Stomach smooth muscle (tissue), 2 donors: ENCODE data around the gene RASL12.

Source experiments
- H3K27ac ChIP-seq: one replicate; pipeline ENCODE4 v1.7.0; 2013; ENCODE audit warnings: mild to moderate bottlenecking, low read length, inconsistent platforms
- H3K27me3 ChIP-seq, 2 donors: one replicate each; pipeline ENCODE4 v1.7.0; 2013; ENCODE audit warnings: low read length in 2 of 2; ENCODE audit not compliant: insufficient read depth in 2 of 2, control insufficient read depth in 1 of 2
- H3K36me3 ChIP-seq, 2 donors: one replicate each; pipeline ENCODE4 v1.7.0; 2013; ENCODE audit warnings: low read length in 2 of 2; ENCODE audit not compliant: control insufficient read depth in 2 of 2, insufficient read depth in 2 of 2
- H3K4me1 ChIP-seq: one replicate; pipeline ENCODE4 v1.7.0; 2013; ENCODE audit warnings: low read length; ENCODE audit not compliant: control insufficient read depth, insufficient read depth
- H3K4me3 ChIP-seq, 2 donors: one replicate each; pipeline ENCODE4 v1.7.0; 2013; ENCODE audit warnings: low read length in 2 of 2
- H3K9ac ChIP-seq, 2 donors: one replicate each; pipeline ENCODE4 v1.7.0; 2013; ENCODE audit warnings: low read length in 2 of 2, mild to moderate bottlenecking in 1 of 2
- H3K9me3 ChIP-seq, 2 donors: one replicate each; pipeline ENCODE4 v1.7.0; 2013; ENCODE audit warnings: low read length in 2 of 2; ENCODE audit not compliant: control insufficient read depth in 2 of 2
- donor health status: healthy.
- donor health status: Pancreatic carcinoma.

The RASL12 gene

DNA sequence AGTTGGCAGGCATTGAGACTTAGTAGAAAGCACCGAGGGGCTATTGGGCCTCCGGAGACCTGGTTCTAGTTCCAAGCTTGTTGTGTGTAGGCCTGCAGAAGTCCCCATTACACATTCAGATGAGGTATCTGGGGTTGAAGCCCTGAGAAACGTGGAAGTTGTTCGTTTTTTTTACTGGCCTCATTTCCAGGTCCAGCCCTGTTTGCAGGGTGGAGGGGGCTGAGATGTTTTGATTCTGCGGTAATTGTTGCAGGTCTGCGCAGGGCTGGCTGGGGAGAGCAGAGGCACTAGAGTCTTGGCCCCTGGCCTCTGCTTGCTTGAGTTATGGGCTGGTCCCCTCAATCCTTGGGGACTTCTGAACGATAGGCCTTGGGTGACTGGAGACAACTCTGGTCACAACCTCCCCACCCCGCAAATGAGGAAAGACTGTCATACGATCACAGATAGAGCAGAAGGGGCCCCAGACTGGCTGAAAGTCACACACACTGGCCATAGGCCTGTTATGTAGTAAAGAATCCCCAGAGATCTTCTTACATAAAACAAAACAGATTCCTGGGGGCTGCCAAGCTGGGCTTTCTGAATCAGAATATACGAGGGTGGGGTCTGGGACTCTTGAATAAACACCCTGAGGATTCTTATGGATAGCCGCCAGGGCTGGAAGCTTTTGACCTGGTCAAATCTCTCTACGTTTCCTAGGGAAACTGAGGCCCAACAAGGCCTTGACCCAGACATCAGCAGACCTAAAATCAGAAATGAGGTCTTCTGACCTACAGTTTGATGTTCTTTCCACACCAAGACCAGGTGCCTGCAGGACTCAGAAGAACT, 24.4 kb upstream of the RASL12 start:
- no peaks in the 10 kb centered on the region for H3K27me3 ChIP-seq
- no peak overlapping the region for H3K27ac ChIP-seq
- H3K9me3 ChIP-seq, result no peaks in the 10 kb centered on the region
- peaks cover 0 to 1% of the 10 kb centered on the region in 2 donors for H3K36me3 ChIP-seq
- H3K9ac ChIP-seq, result no peak overlapping the region
- H3K4me1 ChIP-seq, result peaks cover 67% of the 10 kb centered on the region
- no peak overlapping the region for H3K4me3 ChIP-seq

DNA sequence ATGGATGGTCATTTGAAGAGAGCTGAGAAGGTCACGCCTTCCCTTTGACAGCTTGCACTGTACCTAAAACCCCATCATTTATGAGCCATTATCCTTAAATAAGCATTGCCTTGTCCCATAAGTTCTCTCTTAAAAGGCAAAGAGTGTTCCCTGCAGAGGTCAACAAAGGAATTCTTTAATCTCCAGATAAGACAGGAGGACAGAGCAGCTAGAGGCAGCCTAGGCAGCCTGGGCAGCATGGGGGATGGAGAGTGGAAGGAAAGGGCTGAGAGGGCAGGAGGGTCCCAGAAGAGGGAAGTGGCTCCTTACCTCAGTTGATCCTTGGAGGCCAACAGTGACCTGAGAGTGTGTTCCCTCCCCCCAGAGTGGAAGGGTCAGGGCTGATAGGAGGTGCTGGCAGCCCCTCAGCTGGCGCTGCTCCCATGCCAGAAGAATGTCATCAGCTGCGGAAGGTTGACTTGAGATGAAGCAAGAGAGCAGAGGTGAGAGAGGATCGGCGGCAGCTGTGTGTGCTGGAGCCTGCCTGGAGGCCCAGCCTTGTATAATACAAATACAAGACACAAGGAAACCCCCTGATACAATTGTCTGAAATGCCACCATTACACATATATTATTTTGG, 21.5 kb upstream of the RASL12 start:
- Histone ChIP-seq H3K36me3 (no peaks in the 10 kb centered on the region), H3K9me3 (no peaks in the 10 kb centered on the region), H3K4me3 (peak overlapping the region in 1 of 2 donors; percentile 29), H3K27me3 (no peaks in the 10 kb centered on the region), H3K9ac (peak overlapping the region; percentile 47 to 62), H3K4me1 (peaks cover 75% of the 10 kb centered on the region), H3K27ac (peak overlapping the region; percentile 99)

DNA sequence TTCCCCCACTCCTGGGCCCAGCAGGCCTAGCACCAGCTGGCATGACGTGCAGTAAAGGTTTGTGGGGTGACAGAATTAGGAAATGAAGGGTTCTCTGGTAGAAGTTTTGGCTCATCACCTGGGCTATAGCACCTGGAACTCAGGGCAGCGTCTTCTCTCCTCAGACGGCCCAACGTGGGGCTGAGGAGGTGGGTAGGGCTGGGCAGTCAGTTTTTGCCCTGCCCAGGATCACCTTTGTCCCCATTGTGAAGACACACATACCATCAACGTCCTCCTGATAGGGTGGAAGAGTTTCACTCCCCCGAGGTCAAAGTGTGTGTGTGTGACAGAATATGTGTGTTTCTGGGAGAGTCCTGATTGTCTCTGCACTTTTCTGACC, 20.8 kb upstream of the RASL12 start:
- no peaks in the 10 kb centered on the region for H3K9me3 ChIP-seq
- H3K9ac ChIP-seq, result peak overlapping the region; percentile 62 to 86
- peak overlapping the region in 1 of 2 donors; percentile 29 for H3K4me3 ChIP-seq
- no peaks in the 10 kb centered on the region for H3K36me3 ChIP-seq
- H3K27me3 ChIP-seq, result no peaks in the 10 kb centered on the region
- peak overlapping the region; percentile 99 for H3K27ac ChIP-seq
- peaks cover 76% of the 10 kb centered on the region for H3K4me1 ChIP-seq

DNA sequence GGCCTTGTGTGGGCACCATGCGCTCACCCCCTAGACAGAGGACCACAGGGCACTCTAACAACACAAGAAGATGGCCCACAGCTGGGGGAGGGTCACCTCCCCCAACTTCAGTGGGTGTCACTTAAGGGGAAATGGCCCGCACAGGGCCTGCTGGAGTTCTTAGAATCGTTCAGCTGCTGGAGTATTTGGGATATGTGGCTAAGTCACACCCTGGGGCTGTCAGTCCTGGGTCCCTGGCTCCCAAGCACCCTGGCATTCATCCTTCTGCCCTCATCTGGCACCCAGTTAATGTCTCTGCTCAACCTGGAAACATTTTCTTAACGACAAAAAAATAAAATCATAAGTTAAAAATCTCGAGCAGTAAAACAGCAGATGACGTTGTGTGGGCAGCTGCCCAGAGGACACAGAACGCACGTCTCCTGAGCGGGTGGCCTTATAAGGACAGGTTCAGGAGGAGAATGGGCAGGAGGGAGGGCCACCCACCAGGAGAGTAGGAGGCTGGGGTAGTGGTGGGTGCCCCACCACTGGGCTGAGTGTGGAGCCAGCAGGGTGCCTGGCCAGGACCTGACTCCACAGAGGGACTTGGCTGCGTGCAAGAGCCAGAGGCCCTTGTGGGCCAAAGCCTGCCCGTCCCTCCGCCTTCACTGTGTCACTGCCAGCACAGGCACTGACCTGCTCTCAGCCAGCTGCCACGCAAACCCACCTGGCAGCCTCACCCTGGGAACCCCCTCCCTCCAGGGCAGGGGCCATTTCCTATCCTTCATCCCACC, 20.3 kb upstream of the RASL12 start:
- peak overlapping the region; percentile 99 for H3K27ac ChIP-seq
- peaks cover 78% of the 10 kb centered on the region for H3K4me1 ChIP-seq
- no peaks in the 10 kb centered on the region for H3K36me3 ChIP-seq
- no peaks in the 10 kb centered on the region for H3K9me3 ChIP-seq
- peak overlapping the region; percentile 62 to 86 for H3K9ac ChIP-seq
- H3K27me3 ChIP-seq, result no peaks in the 10 kb centered on the region
- peak overlapping the region in 1 of 2 donors; percentile 29 for H3K4me3 ChIP-seq

- Histone ChIP-seq H3K27ac (peak overlapping the region; percentile 99), H3K27me3 (no peaks in the 10 kb centered on the region), H3K9ac (peak overlapping the region; percentile 62 to 86), H3K4me3 (no peak overlapping the region), H3K4me1 (peaks cover 79% of the 10 kb centered on the region), H3K36me3 (no peaks in the 10 kb centered on the region), H3K9me3 (no peaks in the 10 kb centered on the region)
Observed at GRCh38 chr15:65087411-65087810, 19.6 kb upstream of the RASL12 start.

- H3K36me3 ChIP-seq, result no peaks in the 10 kb centered on the region
- H3K4me3 ChIP-seq, result no peak overlapping the region
- H3K9ac ChIP-seq, result peak overlapping the region; percentile 62 to 86
- H3K27me3 ChIP-seq, result no peaks in the 10 kb centered on the region
- no peaks in the 10 kb centered on the region for H3K9me3 ChIP-seq
- peak overlapping the region; percentile 99 for H3K27ac ChIP-seq
- peaks cover 76% of the 10 kb centered on the region for H3K4me1 ChIP-seq
Observed at GRCh38 chr15:65086680-65087111, 18.9 kb upstream of the RASL12 start.

DNA sequence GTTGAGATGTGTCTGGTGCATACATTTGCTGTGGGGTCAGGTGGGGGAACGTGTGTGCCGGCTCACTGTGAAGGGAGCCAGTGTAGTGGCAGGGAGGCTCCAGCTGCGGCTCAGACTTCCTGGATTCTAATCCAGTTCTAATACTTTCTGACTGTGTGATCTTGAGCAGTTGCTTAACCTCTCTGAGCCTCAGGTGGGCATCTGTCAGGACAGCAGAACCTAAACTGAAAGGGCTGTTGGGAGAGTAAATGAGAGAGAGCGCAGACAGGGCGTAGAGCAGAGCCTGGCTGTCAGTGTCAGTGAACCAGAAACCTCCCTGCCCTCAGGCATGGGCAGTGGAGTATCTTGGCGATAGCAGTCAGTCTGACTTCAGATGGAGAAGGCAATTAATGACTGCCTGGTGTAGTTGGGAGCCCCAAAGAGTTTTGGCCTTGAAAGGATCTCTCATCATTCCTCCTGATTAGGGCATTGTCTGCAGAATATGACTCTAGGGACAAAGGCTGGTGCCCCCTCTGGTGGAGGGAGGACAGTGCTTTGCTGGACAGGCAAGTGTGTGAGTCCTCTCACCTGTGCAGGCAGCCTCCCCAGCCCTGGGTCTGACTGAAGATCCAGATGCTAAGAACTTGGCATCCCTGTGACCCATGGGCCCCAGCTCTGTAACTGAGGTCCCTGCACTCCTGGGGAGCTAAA, 18.3 kb upstream of the RASL12 start:
- no peaks in the 10 kb centered on the region for H3K36me3 ChIP-seq
- H3K27ac ChIP-seq, result peak overlapping the region; percentile 99
- peaks cover 77% of the 10 kb centered on the region for H3K4me1 ChIP-seq
- peak overlapping the region in 1 of 2 donors; percentile 86 for H3K9ac ChIP-seq
- H3K27me3 ChIP-seq, result no peaks in the 10 kb centered on the region
- H3K9me3 ChIP-seq, result no peaks in the 10 kb centered on the region
- H3K4me3 ChIP-seq, result no peak overlapping the region

- Histone ChIP-seq H3K27me3 (no peaks in the 10 kb centered on the region), H3K27ac (peak overlapping the region; percentile 99), H3K4me1 (peaks cover 78% of the 10 kb centered on the region), H3K36me3 (no peaks in the 10 kb centered on the region), H3K9me3 (no peaks in the 10 kb centered on the region), H3K4me3 (no peak overlapping the region), H3K9ac (no peak overlapping the region)
Observed at GRCh38 chr15:65085207-65085753, 17.5 kb upstream of the RASL12 start.

DNA sequence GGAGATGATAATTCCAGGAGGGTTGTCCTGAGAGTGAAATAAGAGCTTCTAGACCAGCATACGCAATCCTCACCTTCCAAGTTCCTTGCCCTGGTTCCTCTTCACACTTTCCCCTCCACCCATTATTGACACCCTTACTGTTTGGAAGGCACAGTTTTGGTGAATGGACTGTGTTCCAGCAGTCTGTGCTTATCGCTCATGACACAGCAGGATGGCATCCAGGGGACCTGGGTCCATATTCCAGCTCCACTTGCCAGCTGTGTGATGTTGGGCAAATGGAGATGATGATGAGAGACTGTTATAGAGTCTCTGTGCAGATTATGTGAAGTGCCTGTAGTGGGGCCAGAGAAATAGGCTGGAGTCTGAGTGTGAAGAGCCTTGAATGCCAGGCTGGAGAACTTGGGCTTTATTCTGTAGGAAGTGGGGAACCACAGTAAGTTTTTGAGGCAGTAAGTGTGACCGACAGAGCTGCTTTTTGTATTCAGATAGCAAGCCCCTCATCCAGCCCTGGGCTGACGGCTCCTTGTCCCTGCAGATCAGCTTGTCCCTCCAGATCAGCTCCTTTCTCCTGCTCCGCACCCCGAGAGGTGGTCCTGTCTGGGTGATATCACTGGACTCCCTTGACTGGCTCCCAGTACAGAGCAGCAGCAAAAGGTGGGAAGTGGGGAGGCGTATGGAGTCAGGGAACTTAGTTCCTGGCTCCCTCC, 16.9 kb upstream of the RASL12 start:
- Histone ChIP-seq H3K27ac (peak overlapping the region; percentile 18), H3K9ac (no peak overlapping the region), H3K4me1 (peaks cover 77% of the 10 kb centered on the region)

More for the DNA sequence above, 16.9 kb upstream of the RASL12 start:
- H3K4me3 ChIP-seq, result no peak overlapping the region
- no peaks in the 10 kb centered on the region for H3K9me3 ChIP-seq
- no peaks in the 10 kb centered on the region for H3K27me3 ChIP-seq
- H3K36me3 ChIP-seq, result no peaks in the 10 kb centered on the region
